Stimulated activated CD8-positive, alpha-beta memory T cell treated with anti-CD3 and anti-CD28 coated beads, Interleukin-7, amount 100 ng/mL, for 4 hours (primary cell): ENCODE measurements around the gene ADAMTS15.

Source experiments
- DNase-seq, 2 donors: peaks; one replicate each; pipeline ENCODE4 v3.0.0-alpha.2; 2020; ENCODE audit warnings: low read depth in 2 of 2

ADAMTS15 gene

GRCh38 chr11:130462101-130462885, 13.8 kb downstream of the ADAMTS15 start:
- no peak for DNase-seq

GRCh38 chr11:130462931-130463330, 14.5 kb downstream of the ADAMTS15 start:
- DNase-seq = no peak

- no peak for DNase-seq
Measured at GRCh38 chr11:130464291-130464812, 15.9 kb downstream of the ADAMTS15 start.

- no peak for DNase-seq
Measured at GRCh38 chr11:130465263-130465662, 16.8 kb downstream of the ADAMTS15 start.

GRCh38 chr11:130467116-130467900, 18.9 kb downstream of the ADAMTS15 start:
- no peak for DNase-seq

- DNase-seq = no peak
Measured at GRCh38 chr11:130469181-130469580, 20.7 kb downstream of the ADAMTS15 start.

- DNase-seq = no peak
Measured at GRCh38 chr11:130470832-130471706, 22.6 kb downstream of the ADAMTS15 start.

GRCh38 chr11:130471731-130472433, 23.4 kb downstream of the ADAMTS15 start:
- DNase-seq = no peak

- no peak for DNase-seq
Measured at GRCh38 chr11:130472434-130472961, 24.1 kb downstream of the ADAMTS15 start.

GRCh38 chr11:130473056-130473794, 24.8 kb downstream of the ADAMTS15 start:
- DNase-seq = no peak

GRCh38 chr11:130473795-130474377, 25.4 kb downstream of the ADAMTS15 start:
- DNase-seq = no peak

GRCh38 chr11:130474637-130475400, 26.4 kb downstream of the ADAMTS15 start:
- no peak for DNase-seq

GRCh38 chr11:130475426-130476053, 27.1 kb downstream of the ADAMTS15 start:
- DNase-seq = no peak

- no peak for DNase-seq
Measured at GRCh38 chr11:130476200-130476921, 27.9 kb downstream of the ADAMTS15 start.

- no peak for DNase-seq
Measured at GRCh38 chr11:130476922-130477491, 28.6 kb downstream of the ADAMTS15 start.

- no peak for DNase-seq
Measured at GRCh38 chr11:130477586-130478203, 29.2 kb downstream of the ADAMTS15 start.

GRCh38 chr11:130478204-130478701, 29.8 kb downstream of the ADAMTS15 start:
- no peak for DNase-seq
